ENCODE data around the gene KCNK18. TPM values are rescaled to one million over a fixed set of nuclear protein-coding genes. Genes with fewer than 3 reads are reported as not detected.
A peak's percentile ranks its signal among the peaks of the same experiment; 100 is the strongest.

The KCNK18 gene
- total and polyA plus RNA-seq, 2 donors = 0.02 TPM; not detected in 1

DNA sequence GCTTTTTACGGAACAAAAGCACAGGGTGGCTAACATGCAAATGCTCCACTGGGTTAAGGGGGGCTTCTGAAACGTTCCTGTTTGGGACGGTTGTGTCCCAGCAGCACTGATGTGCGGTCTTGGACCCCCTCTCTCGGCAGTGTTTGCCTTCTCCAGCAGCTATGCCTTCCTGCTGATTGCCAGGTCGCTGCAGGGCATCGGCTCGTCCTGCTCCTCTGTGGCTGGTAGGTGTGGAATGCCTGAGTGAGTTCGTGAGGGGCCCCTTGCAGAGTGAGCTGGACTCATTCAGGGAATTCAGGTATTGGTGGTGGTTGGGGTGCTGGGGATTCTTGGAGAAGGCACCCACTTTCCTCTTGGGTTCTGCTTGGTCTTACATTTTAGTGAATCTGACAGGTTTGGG is 56.6 kb downstream of the KCNK18 start:
- Histone ChIP-seq H3K9me3 (ENCODE audit: control insufficient read depth in 2 of 2, insufficient read depth in 1 of 2, low read length in 1 of 2) (peaks cover 0 to 5% of the 10 kb centered on the region in 2 donors), H3K36me3 (ENCODE audit: control insufficient read depth in 2 of 2, insufficient read depth in 2 of 2, low read length in 1 of 2) (no peaks in the 10 kb centered on the region), H3K27ac (ENCODE audit: low read depth in 1 of 2, low read length in 1 of 2) (no peak overlapping the region), H3K27me3 (ENCODE audit: control insufficient read depth in 2 of 2, insufficient read depth in 1 of 2, low read length in 1 of 2) (peaks cover 2% of the 10 kb centered on the region in 2 donors), H3K4me1 (ENCODE audit: control insufficient read depth in 2 of 2, insufficient read depth in 2 of 2, low read length in 2 of 2) (peaks cover 30 to 36% of the 10 kb centered on the region in 2 donors), H3K4me3 (ENCODE audit: low read length in 2 of 2) (no peak overlapping the region)
- no peak for DNase-seq (ENCODE audit: low read depth in 6 of 9, low spot score in 9 of 9)
- WGBS = 92% methylated on average over 9 of the region's 9 CpGs

DNA sequence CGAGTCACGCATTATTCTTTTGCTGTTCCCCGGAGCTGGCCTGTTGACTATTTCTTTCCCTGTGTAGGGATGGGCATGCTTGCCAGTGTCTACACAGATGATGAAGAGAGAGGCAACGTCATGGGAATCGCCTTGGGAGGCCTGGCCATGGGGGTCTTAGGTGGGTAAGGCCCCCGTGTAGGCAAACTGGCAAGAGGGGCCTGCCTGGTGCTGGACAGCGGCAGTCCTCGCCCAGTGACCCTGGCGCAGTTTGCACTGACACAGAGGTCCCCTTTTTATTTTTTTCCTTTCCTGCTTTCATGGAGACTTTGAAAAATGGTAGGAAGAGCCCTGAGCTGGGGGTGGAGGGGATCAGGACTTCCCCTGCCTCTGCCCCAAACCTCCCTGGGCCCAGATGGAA is 57.0 kb downstream of the KCNK18 start:
- Histone ChIP-seq H3K4me1 (ENCODE audit: control insufficient read depth in 2 of 2, insufficient read depth in 2 of 2, low read length in 2 of 2) (peaks cover 29 to 35% of the 10 kb centered on the region in 2 donors), H3K4me3 (ENCODE audit: low read length in 2 of 2) (no peak overlapping the region), H3K9me3 (ENCODE audit: control insufficient read depth in 2 of 2, insufficient read depth in 1 of 2, low read length in 1 of 2) (peaks cover 0 to 5% of the 10 kb centered on the region in 2 donors), H3K27ac (ENCODE audit: low read depth in 1 of 2, low read length in 1 of 2) (no peak overlapping the region), H3K27me3 (ENCODE audit: control insufficient read depth in 2 of 2, insufficient read depth in 1 of 2, low read length in 1 of 2) (peaks cover 2% of the 10 kb centered on the region in 2 donors), H3K36me3 (ENCODE audit: control insufficient read depth in 2 of 2, insufficient read depth in 2 of 2, low read length in 1 of 2) (no peaks in the 10 kb centered on the region)
- DNase-seq (ENCODE audit: low read depth in 6 of 9, low spot score in 9 of 9) = no peak
- 85% methylated on average over 9 of the region's 9 CpGs for WGBS

DNA sequence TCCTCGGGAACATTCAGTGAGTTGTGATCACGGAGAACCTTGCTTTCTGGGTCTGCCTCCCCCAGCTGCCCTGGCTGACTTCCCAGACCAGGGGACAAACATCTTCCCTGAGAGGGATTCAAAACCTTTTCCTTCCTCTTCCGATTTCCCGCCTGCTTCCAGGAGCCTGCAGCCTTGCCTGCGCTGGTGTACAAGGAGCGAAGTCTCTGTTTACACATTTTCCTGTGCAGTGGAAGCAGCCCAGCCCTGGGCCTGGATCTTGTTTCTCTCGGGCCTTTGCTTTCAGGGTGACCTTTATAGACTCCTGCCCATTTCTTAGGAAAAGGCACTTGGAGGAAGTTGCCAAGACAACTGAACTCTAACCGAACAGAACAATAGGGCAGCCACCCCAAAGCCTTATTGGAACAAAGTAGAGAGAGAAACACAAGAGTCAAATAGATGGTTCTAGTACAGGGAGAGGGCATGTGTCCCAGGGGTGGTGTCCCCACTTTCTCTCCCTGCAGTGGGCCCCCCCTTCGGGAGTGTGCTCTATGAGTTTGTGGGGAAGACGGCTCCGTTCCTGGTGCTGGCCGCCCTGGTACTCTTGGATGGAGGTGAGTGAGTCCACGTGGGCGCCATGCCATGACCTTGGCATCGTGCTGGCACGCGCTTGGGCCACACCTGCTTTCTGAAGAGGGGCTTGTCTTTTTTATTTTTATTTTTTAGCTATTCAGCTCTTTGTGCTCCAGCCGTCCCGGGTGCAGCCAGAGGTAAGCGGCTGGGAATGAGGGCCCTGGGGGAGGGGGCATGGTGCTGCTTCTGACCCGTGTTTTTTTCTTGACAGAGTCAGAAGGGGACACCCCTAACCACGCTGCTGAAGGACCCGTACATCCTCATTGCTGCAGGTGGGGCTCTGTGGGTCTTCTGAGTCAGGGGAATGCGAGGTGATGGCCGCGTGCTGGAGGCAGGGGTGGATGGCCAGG is 57.8 kb downstream of the KCNK18 start:
- Histone ChIP-seq H3K4me3 (ENCODE audit: low read length in 2 of 2) (no peak overlapping the region), H3K27ac (ENCODE audit: low read depth in 1 of 2, low read length in 1 of 2) (no peak overlapping the region), H3K27me3 (ENCODE audit: control insufficient read depth in 2 of 2, insufficient read depth in 1 of 2, low read length in 1 of 2) (peaks cover 2% of the 10 kb centered on the region in 2 donors), H3K4me1 (ENCODE audit: control insufficient read depth in 2 of 2, insufficient read depth in 2 of 2, low read length in 2 of 2) (peaks cover 31 to 34% of the 10 kb centered on the region in 2 donors), H3K9me3 (ENCODE audit: control insufficient read depth in 2 of 2, insufficient read depth in 1 of 2, low read length in 1 of 2) (peaks cover 0 to 5% of the 10 kb centered on the region in 2 donors), H3K36me3 (ENCODE audit: control insufficient read depth in 2 of 2, insufficient read depth in 2 of 2, low read length in 1 of 2) (no peaks in the 10 kb centered on the region)
- WGBS = 91% methylated on average over 26 of the region's 26 CpGs
- no peak for DNase-seq (ENCODE audit: low read depth in 6 of 9, low spot score in 9 of 9)

GRCh38 chr10:117255835-117256460 is 58.7 kb downstream of the KCNK18 start:
- H3K4me1 ChIP-seq (ENCODE audit: control insufficient read depth in 2 of 2, insufficient read depth in 2 of 2, low read length in 2 of 2) = peaks cover 24 to 34% of the 10 kb centered on the region in 2 donors
- 98% methylated on average over 9 of the region's 9 CpGs for WGBS
- peaks cover 0 to 5% of the 10 kb centered on the region in 2 donors for H3K9me3 ChIP-seq (ENCODE audit: control insufficient read depth in 2 of 2, insufficient read depth in 1 of 2, low read length in 1 of 2)
- no peaks in the 10 kb centered on the region for H3K36me3 ChIP-seq (ENCODE audit: control insufficient read depth in 2 of 2, insufficient read depth in 2 of 2, low read length in 1 of 2)
- peaks cover 2% of the 10 kb centered on the region in 2 donors for H3K27me3 ChIP-seq (ENCODE audit: control insufficient read depth in 2 of 2, insufficient read depth in 1 of 2, low read length in 1 of 2)
- no peak overlapping the region for H3K4me3 ChIP-seq (ENCODE audit: low read length in 2 of 2)
- no peak overlapping the region for H3K27ac ChIP-seq (ENCODE audit: low read depth in 1 of 2, low read length in 1 of 2)
- no peak for DNase-seq (ENCODE audit: low read depth in 6 of 9, low spot score in 9 of 9)

DNA sequence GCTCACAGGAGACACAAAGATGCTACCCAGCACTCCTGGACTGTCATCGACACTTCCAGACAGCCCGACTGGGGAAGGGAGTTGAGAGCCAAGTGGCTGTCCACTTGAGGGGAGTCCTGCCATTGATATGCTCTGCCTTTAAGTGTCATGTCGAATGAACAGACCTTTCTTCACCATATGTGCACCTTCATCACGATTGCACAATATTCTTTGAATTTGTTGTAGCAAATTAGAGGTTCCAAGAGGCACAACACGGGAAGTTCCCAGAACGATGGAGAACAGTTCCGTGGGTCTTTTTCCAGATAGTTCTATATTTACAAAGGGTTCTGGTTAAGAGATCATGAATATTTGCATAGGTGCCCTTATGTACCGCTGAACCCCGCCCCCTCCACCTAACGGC is 59.6 kb downstream of the KCNK18 start:
- 94% methylated on average over 10 of the region's 10 CpGs for WGBS
- H3K4me3 ChIP-seq (ENCODE audit: low read length in 2 of 2) = no peak overlapping the region
- no peak overlapping the region for H3K27ac ChIP-seq (ENCODE audit: low read depth in 1 of 2, low read length in 1 of 2)
- no peaks in the 10 kb centered on the region for H3K36me3 ChIP-seq (ENCODE audit: control insufficient read depth in 2 of 2, insufficient read depth in 2 of 2, low read length in 1 of 2)
- peaks cover 16 to 33% of the 10 kb centered on the region in 2 donors for H3K4me1 ChIP-seq (ENCODE audit: control insufficient read depth in 2 of 2, insufficient read depth in 2 of 2, low read length in 2 of 2)
- peaks cover 0 to 5% of the 10 kb centered on the region in 2 donors for H3K9me3 ChIP-seq (ENCODE audit: control insufficient read depth in 2 of 2, insufficient read depth in 1 of 2, low read length in 1 of 2)
- H3K27me3 ChIP-seq (ENCODE audit: control insufficient read depth in 2 of 2, insufficient read depth in 1 of 2, low read length in 1 of 2) = peaks cover 2% of the 10 kb centered on the region in 2 donors
- no peak for DNase-seq (ENCODE audit: low read depth in 6 of 9, low spot score in 9 of 9)

DNA sequence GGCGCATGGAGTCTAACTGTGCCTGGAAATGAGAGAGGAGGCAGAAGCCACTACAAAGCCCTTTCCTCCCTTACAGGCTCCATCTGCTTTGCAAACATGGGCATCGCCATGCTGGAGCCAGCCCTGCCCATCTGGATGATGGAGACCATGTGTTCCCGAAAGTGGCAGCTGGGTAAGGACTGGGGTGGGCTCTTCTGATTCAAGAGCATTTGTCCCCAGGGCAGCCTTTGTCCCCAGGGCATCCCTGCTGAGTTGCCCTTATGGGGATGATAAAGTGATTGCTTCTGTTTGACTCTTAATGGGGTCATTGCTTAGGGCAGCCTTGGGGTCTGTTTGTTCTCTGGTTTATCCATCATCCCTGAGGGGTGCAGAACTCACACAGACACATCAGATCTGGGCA is 60.4 kb downstream of the KCNK18 start:
- H3K36me3 ChIP-seq (ENCODE audit: control insufficient read depth in 2 of 2, insufficient read depth in 2 of 2, low read length in 1 of 2) = no peaks in the 10 kb centered on the region
- no peak for DNase-seq (ENCODE audit: low read depth in 6 of 9, low spot score in 9 of 9)
- H3K4me3 ChIP-seq (ENCODE audit: low read length in 2 of 2) = no peak overlapping the region
- peaks cover 9 to 31% of the 10 kb centered on the region in 2 donors for H3K4me1 ChIP-seq (ENCODE audit: control insufficient read depth in 2 of 2, insufficient read depth in 2 of 2, low read length in 2 of 2)
- H3K27ac ChIP-seq (ENCODE audit: low read depth in 1 of 2, low read length in 1 of 2) = no peak overlapping the region
- 98% methylated on average over 3 of the region's 3 CpGs for WGBS
- peaks cover 0 to 5% of the 10 kb centered on the region in 2 donors for H3K9me3 ChIP-seq (ENCODE audit: control insufficient read depth in 2 of 2, insufficient read depth in 1 of 2, low read length in 1 of 2)
- H3K27me3 ChIP-seq (ENCODE audit: control insufficient read depth in 2 of 2, insufficient read depth in 1 of 2, low read length in 1 of 2) = peaks cover 2% of the 10 kb centered on the region in 2 donors

DNA sequence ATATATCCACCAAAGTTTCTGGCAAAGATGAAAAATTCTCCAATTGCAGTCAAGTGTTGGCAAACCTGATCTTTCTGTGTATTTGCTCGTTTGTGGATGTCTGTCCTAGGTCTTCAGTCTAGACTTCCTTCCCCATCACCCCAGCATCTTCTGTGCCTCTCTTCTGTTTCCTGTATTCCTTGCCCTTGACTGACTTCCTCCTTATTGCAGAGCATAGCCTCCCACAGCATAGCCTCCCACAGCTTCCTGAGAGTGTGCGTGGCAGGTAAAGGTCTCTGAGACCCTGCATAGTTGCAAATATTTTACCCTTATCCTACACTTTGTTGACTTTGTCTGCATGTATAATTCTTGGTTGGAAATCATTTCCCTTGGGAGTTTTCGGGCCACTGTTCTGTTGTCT is 62.0 kb downstream of the KCNK18 start:
- Histone ChIP-seq H3K27me3 (ENCODE audit: control insufficient read depth in 2 of 2, insufficient read depth in 1 of 2, low read length in 1 of 2) (peaks cover 2% of the 10 kb centered on the region in 2 donors), H3K27ac (ENCODE audit: low read depth in 1 of 2, low read length in 1 of 2) (peak overlapping the region; percentile 53 to 78), H3K9me3 (ENCODE audit: control insufficient read depth in 2 of 2, insufficient read depth in 1 of 2, low read length in 1 of 2) (peaks cover 0 to 9% of the 10 kb centered on the region in 2 donors), H3K4me1 (ENCODE audit: control insufficient read depth in 2 of 2, insufficient read depth in 2 of 2, low read length in 2 of 2) (peaks cover 9 to 40% of the 10 kb centered on the region in 2 donors), H3K36me3 (ENCODE audit: control insufficient read depth in 2 of 2, insufficient read depth in 2 of 2, low read length in 1 of 2) (no peaks in the 10 kb centered on the region), H3K4me3 (ENCODE audit: low read length in 2 of 2) (no peak overlapping the region)
- 28% methylated on average over 3 of the region's 3 CpGs for WGBS
- DNase-seq (ENCODE audit: low read depth in 6 of 9, low spot score in 9 of 9) = peak in 1 of 9 donors; percentile 50
